GM18873 (cell line): ENCODE data around the gene KRTAP10-8.
"Not testable (repeated sequence)": the region's sequence is repeated elsewhere in the genome, so short reads cannot be mapped to it uniquely, and the experiment has no call there.

Source experiments
- ATAC-seq: cut with Tn5 transposase; IDR thresholded peaks from one replicate; pipeline ENCODE4 v1.9.1; 2021; ENCODE audit warnings: mild to moderate bottlenecking, moderate library complexity, moderate number of reproducible peaks; ENCODE audit not compliant: unreplicated experiment, low FRiP score

The KRTAP10-8 gene

GRCh38 chr21:44658541-44658910, 46.6 kb downstream of the KRTAP10-8 start:
- ATAC-seq = no peak

DNA sequence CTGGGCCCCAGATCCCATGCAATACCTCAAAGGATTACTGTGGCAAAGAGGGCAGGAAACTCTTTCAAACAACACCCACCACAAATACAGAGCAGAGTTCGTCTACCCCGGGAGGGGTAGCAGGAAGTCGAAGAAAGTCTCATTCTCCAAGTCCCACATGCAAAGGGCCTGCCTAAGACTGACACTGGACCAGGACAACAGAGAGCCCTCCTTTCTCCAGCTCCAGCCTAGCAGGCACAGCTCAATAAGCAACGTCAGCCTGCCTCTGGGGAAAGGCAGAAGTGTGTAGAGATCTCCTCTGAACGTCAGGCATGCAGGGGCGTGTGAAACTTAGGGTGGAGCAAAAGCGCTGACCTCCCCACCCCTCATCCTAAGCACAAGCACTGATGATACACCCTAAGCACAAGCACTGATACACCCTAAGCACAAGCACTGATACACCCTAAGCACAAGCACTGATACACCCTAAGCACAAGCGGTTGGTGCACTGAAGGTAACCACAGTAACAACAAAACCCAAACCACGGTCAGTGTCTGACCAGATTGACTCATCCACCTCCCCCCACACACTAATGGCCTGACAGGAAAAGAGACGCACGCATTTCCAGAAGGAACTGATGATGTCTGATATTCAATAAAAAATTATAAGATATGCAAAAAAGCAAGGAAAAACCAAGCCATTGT, 47.2 kb downstream of the KRTAP10-8 start:
- ATAC-seq = no peak

GRCh38 chr21:44661567-44661966, 49.7 kb downstream of the KRTAP10-8 start:
- ATAC-seq = not testable (repeated sequence)
